Spleen (tissue), 11 donors: ENCODE results near the gene SMC5. TPM values are rescaled to one million over a fixed set of nuclear protein-coding genes. Genes with fewer than 3 reads are reported as not detected.

Experiments used
- DNase-seq: peaks from one replicate; pipeline ENCODE4 v3.0.0-alpha.2; 2020
- H3K27ac ChIP-seq, 8 donors: fragments of 200-600 bp; sonication (generic) in 7 of 8; 1 replicate in 4 of 8; 2 replicates in 4 of 8; pipeline versions ENCODE4 v1.5.0 to v1.8.0; 2016 to 2021; ENCODE audit warnings: inconsistent platforms in 4 of 8, mild to moderate bottlenecking in 4 of 8, moderate library complexity in 1 of 8
- H3K27me3 ChIP-seq, 7 donors: fragments of 200-600 bp; sonication (generic) in 6 of 7; replicated peaks in 1 of 7; 1 replicate in 4 of 7; 2 replicates in 3 of 7; pipeline versions ENCODE4 v1.5.0 to v1.8.0; 2016 to 2021; ENCODE audit warnings: inconsistent platforms in 3 of 7, mild to moderate bottlenecking in 1 of 7
- H3K36me3 ChIP-seq, 6 donors: fragments of 200-600 bp; sonication (generic) in 5 of 6; 1 replicate in 4 of 6; 2 replicates in 2 of 6; pipeline versions ENCODE4 v1.5.0 to v1.8.0; 2016 to 2021; ENCODE audit warnings: inconsistent platforms in 2 of 6
- H3K4me1 ChIP-seq, 6 donors: fragments of 200-600 bp; sonication (generic) in 5 of 6; 1 replicate in 3 of 6; 2 replicates in 3 of 6; pipeline versions ENCODE4 v1.5.0 to v1.8.0; 2016 to 2021; ENCODE audit warnings: inconsistent platforms in 3 of 6
- H3K4me3 ChIP-seq, 8 donors: fragments of 200-600 bp; sonication (generic) in 7 of 8; 1 replicate in 4 of 8; 2 replicates in 4 of 8; pipeline versions ENCODE4 v1.5.0 to v1.8.0; 2016 to 2021; ENCODE audit warnings: inconsistent platforms in 4 of 8, mild to moderate bottlenecking in 4 of 8, moderate library complexity in 2 of 8
- H3K9me3 ChIP-seq, 8 donors: fragments of 200-600 bp; sonication (generic) in 7 of 8; 1 replicate in 4 of 8; 2 replicates in 4 of 8; pipeline versions ENCODE4 v1.5.0 to v1.8.0; 2016 to 2021; ENCODE audit warnings: inconsistent platforms in 4 of 8
- POLR2A ChIP-seq, 3 donors: fragments of 450-650 bp; IDR thresholded peaks; one replicate each; pipeline ENCODE4 v1.5.1; 2017; ENCODE audit warnings: antibody characterized with exemption in 3 of 3, mild to moderate bottlenecking in 1 of 3
- POLR2AphosphoS5 ChIP-seq, 3 donors: sonication (generic); formaldehyde crosslinking; IDR thresholded peaks; one replicate each; pipeline ENCODE4 v1.5.1; 2017; ENCODE audit warnings: antibody characterized with exemption in 3 of 3
- WGBS, 5 donors: extraction: QIAGEN DNeasy Blood & Tissue Kit in 3 of 5; methylation state at CpG; one replicate each; pipeline versions ENCODE4 v1.1.5 to v1.1.7; 2013 to 2018; 5-methylcytosine and 5-hydroxymethylcytosine counted together
- intact Hi-C: fragments of 100-400 bp; cut with DNase I; formaldehyde crosslinking; loops from one replicate; pipeline ENCODE4 v1.15.0; 2023; ENCODE audit warnings: low total_unique reads
- polyA plus RNA-seq, 3 donors: library from polyadenylated mRNA; stranded (reverse); fragments of 200-250 nt; gene quantifications; one replicate each; pipeline ENCODE4 v1.2.1, GENCODE V29; 2013
- small RNA-seq, 4 donors: library from RNA; depleted of rRNA; stranded (forward); fragments of <200 nt; gene quantifications; one replicate each; pipeline ENCODE3, GENCODE V24; 2016
- total RNA-seq, 7 donors: library from RNA; depleted of rRNA in 3 of 7; stranded (reverse); fragments of >200 nt in 3 of 7; fragmentation: NEBNext Ultra II Directional in 4 of 7; extraction: Animal tissue kit (Norgen Biotek cat#: 25700) in 4 of 7; gene quantifications; one replicate each; pipeline versions ENCODE4 v1.1.0 to v1.2.1, GENCODE V29; 2016 to 2021
- TF ChIP-seq, protein P1 (sequence below), 11 experiments: fragments of 200-600 bp in 7 of 11; fragments of 450-650 bp in 4 of 11; sonication (generic) in 4 of 11; IDR thresholded peaks in 8 of 11; conservative IDR thresholded peaks in 3 of 11; 1 replicate in 7 of 11; 2 replicates in 4 of 11; pipeline versions ENCODE4 v1.4.0 to v1.8.0; 2016 to 2021; ENCODE audit warnings: antibody characterized with exemption in 11 of 11, inconsistent platforms in 4 of 11, mild to moderate bottlenecking in 1 of 11
- donor health status: healthy with polysubstance abuse.
- donor health status: DM: no; HTN: no; CAD: no; lungs with moderate emphysema.
- donor health status: DM: no; HTN: no; CAD: no.
- donor health status: Bipolar disorder and iron deficiency.
- donor health status: healthy.
- donor health status: DM: no; HTN: no; CAD: no.
- donor health status: DM: yes; HTN: yes; CAD: no.

The SMC5 gene
- total and polyA plus RNA-seq, 10 donors = 7.4 to 39.9 (median 29.8) TPM

- Histone ChIP-seq H3K9me3 (no peaks in the 10 kb centered on the region), H3K27ac (peak overlapping the region in 4 of 8 donors; percentile 6 to 83 (median 24)), H3K36me3 (peaks cover 0 to 5% (median 0%) of the 10 kb centered on the region in 6 donors), H3K4me3 (no peak overlapping the region), H3K4me1 (peaks cover 51 to 100% (median 79%) of the 10 kb centered on the region in 6 donors), H3K27me3 (no peaks in the 10 kb centered on the region)
- DNase-seq = no peak
- intact Hi-C loops = no loop called here
- 75 to 92% (median 90%) methylated on average over 4 of the region's 4 CpGs for WGBS, 5 donors
- TF ChIP-seq, protein P1, sequence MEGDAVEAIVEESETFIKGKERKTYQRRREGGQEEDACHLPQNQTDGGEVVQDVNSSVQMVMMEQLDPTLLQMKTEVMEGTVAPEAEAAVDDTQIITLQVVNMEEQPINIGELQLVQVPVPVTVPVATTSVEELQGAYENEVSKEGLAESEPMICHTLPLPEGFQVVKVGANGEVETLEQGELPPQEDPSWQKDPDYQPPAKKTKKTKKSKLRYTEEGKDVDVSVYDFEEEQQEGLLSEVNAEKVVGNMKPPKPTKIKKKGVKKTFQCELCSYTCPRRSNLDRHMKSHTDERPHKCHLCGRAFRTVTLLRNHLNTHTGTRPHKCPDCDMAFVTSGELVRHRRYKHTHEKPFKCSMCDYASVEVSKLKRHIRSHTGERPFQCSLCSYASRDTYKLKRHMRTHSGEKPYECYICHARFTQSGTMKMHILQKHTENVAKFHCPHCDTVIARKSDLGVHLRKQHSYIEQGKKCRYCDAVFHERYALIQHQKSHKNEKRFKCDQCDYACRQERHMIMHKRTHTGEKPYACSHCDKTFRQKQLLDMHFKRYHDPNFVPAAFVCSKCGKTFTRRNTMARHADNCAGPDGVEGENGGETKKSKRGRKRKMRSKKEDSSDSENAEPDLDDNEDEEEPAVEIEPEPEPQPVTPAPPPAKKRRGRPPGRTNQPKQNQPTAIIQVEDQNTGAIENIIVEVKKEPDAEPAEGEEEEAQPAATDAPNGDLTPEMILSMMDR (IDR thresholded peaks at IDR 0.05 in 8 of 11, conservative IDR thresholded peaks at IDR 0.05 in 3 of 11) = no peak
- no peak for TF ChIP-seq POLR2A (IDR thresholded peaks at IDR 0.05)
- no peak for TF ChIP-seq POLR2AphosphoS5 (IDR thresholded peaks at IDR 0.05)
These were observed 144.8 kb downstream of the SMC5 start for GRCh38 chr9:70403618-70404025.

DNA sequence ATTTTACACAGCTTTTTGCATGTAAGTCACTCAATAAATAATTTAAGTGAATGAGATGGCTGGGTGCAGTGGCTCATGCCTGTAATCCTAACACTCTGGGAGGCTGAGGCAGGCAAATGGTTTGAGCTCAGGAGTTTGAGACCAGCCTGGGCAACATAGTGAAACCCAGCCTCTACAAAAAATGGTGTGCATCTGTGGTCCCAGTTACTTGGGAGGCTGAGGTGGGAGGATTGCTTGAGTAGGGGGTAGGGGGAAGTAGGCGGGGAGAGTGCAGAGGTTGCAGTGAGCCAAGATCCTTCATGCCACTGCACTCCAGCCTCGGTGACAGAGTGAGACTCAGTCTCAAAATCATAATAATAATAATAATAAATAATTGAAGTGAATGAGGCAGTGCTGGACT is 145.5 kb downstream of the SMC5 start:
- Histone ChIP-seq H3K27ac (peak overlapping the region in 3 of 8 donors; percentile 34 to 83 (median 77)), H3K36me3 (peaks cover 0 to 5% (median 0%) of the 10 kb centered on the region in 6 donors), H3K4me3 (no peak overlapping the region), H3K9me3 (no peaks in the 10 kb centered on the region), H3K27me3 (no peaks in the 10 kb centered on the region), H3K4me1 (peaks cover 46 to 97% (median 74%) of the 10 kb centered on the region in 6 donors)
- no peak for DNase-seq
- TF ChIP-seq POLR2A (IDR thresholded peaks at IDR 0.05) (no peak), POLR2AphosphoS5 (IDR thresholded peaks at IDR 0.05) (no peak)
- TF ChIP-seq, protein P1 (IDR thresholded peaks at IDR 0.05 in 8 of 11, conservative IDR thresholded peaks at IDR 0.05 in 3 of 11) = no peak
- 67 to 93% (median 83%) methylated on average over 2 of the region's 2 CpGs for WGBS, 5 donors
- intact Hi-C loops = no loop called here

Small RNA genes within 50 kb of the gene (small RNA-seq; reads per million reads assigned to genes)
- 0 reads per million in 4 donors for gene RF00019

Other genes with a start within 250 kb of the SMC5 start
- gene MAMDC2, start 215.1 kb upstream of the SMC5 start, total RNA-seq = 10 to 100 TPM in 6 of 7 donors, 1 to 10 TPM in 1; 9.3 to 65.5 (median 45.6) TPM
- gene MAMDC2, start 215.1 kb upstream of the SMC5 start, polyA plus RNA-seq = 1 to 10 TPM; 1.5 to 5.3 (median 2.2) TPM
- gene KLF9, start 155.7 kb downstream of the SMC5 start, total RNA-seq = 10 to 100 TPM; 13.5 to 74.8 (median 50.4) TPM
- gene KLF9, start 155.7 kb downstream of the SMC5 start, polyA plus RNA-seq = 10 to 100 TPM in 2 of 3 donors, 1 to 10 TPM in 1; 7.1 to 12.6 (median 12.4) TPM